ENCODE results near the gene RNF44.
"Not testable (repeated sequence)": the region's sequence is repeated elsewhere in the genome, so short reads cannot be mapped to it uniquely, and the experiment has no call there.

The RNF44 gene

DNA sequence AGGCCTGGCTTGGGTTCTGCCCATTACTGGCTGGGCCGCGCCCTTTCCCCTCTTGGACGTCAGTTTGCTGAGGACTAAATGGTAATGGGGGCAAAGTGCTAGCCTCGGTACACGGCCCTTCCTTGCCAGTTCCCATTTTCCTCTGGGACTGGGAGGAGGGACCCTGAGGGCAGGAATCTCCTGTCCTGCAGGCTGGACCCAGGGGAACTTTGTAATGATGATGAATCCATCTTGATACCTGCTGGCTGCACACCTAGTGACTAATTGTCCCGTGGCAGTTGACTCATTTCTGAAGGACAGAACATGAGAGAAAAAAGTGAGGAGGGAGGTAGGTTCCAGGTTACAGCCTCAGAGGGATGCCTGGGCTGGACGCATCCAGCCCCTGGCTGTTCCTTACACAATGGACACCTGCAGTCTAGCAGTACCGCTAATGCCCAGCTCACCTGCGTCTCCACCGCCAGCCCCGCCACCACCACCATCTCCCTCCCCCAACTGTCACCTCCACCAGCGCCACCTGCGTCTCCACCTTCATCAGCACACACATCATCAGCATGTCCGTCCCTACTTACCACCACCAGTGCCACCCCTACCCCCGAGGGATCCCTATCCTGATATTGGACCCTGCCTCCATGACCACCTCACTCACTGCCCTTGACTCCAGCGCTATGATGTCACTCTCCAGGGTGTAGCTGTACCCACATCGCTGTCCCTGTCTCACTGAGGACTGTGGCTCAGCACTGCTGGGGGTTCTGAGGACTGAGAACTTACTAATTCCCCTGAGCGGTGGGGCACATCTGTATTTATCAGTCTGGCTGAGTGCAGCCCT is 16.3 kb upstream of the RNF44 start:
- no peak overlapping the region for H3K4me3 ChIP-seq (ENCODE audit: low read length)
- no peak for DNase-seq (ENCODE audit: low read depth)
- TF ChIP-seq, protein P1, sequence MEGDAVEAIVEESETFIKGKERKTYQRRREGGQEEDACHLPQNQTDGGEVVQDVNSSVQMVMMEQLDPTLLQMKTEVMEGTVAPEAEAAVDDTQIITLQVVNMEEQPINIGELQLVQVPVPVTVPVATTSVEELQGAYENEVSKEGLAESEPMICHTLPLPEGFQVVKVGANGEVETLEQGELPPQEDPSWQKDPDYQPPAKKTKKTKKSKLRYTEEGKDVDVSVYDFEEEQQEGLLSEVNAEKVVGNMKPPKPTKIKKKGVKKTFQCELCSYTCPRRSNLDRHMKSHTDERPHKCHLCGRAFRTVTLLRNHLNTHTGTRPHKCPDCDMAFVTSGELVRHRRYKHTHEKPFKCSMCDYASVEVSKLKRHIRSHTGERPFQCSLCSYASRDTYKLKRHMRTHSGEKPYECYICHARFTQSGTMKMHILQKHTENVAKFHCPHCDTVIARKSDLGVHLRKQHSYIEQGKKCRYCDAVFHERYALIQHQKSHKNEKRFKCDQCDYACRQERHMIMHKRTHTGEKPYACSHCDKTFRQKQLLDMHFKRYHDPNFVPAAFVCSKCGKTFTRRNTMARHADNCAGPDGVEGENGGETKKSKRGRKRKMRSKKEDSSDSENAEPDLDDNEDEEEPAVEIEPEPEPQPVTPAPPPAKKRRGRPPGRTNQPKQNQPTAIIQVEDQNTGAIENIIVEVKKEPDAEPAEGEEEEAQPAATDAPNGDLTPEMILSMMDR (conservative IDR thresholded peaks at IDR 0.05; ENCODE audit: low read depth, low read length): no peak

DNA sequence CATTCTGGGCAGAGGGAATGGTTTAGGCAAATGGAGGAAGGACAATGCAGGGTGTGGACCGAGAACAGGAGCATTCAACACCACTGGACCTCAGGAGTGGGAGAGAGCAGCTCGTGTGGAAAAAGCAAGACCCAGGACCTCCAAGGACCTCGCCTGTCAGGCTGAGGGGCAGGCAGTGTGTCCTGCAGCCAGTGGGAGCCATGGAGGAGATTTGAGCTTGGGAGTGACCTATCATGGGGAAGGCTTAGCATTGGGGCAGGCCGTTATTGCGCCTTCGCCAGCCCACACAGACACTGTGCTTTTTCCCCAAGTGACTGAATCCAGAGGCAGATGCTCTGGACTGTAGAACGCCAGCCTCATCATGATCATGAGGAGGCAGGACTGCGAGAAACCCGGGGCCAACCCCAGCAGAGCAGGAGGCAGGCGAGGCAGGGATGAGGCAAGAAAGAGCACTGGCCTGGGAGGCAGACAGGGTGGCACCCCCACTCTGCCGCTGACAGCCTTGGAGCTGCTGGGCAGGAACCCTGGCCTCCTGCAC is 15.2 kb upstream of the RNF44 start:
- no peak for DNase-seq (ENCODE audit: low read depth)
- TF ChIP-seq, protein P1 (conservative IDR thresholded peaks at IDR 0.05; ENCODE audit: low read depth, low read length): no peak
- H3K4me3 ChIP-seq (ENCODE audit: low read length): no peak overlapping the region

DNA sequence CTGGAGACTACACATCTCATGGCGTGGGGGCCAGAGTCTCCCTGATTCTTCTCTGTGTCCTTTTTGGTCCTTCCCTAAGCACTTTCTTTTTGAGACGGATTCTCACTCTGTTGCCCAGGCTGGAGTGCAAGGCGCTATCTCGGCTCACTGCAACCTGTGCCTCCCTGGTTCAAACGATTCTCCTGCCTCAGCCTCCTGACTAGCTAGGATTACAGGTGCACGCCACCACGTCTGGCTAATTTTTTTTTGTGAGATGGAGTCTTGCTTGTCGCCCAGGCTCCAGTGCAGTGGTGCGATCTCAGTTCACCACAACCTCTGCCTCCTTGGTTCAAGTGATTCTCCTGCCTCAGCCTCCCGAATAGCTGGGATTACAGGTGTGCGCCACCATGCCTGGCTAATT is 13.7 kb upstream of the RNF44 start:
- not testable (repeated sequence) for DNase-seq (ENCODE audit: low read depth); H3K4me3 ChIP-seq (ENCODE audit: low read length)

DNA sequence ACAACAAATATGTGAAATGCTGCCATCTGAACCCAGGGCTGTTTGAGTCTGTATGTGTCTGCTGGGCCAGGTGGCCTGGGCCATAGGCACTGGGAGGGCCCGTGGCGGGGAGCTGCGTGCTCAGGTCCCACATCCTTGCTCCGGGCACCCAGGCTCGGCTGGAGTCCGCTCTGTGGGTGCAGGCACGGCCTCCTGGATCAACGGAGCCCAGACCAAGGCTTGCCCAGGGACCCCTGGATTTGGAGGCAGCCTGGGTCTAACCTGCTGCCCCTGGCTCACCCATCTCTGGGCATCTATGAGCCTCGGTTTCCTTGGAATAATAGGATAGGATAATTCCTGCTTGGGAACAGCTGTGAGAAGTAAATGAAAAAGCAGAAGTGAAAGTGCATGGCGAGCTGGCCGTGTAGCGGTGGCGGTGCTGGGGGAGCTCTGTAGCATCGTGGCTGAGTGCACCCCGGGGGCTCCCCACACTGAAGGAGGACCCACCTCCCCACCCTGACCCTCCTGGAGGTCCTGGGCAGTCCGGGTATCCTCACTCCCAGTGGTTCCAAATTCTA is 13.2 kb upstream of the RNF44 start:
- TF ChIP-seq, protein P1 (conservative IDR thresholded peaks at IDR 0.05; ENCODE audit: low read depth, low read length): no peak
- DNase-seq (ENCODE audit: low read depth): no peak
- H3K4me3 ChIP-seq (ENCODE audit: low read length): no peak overlapping the region

DNA sequence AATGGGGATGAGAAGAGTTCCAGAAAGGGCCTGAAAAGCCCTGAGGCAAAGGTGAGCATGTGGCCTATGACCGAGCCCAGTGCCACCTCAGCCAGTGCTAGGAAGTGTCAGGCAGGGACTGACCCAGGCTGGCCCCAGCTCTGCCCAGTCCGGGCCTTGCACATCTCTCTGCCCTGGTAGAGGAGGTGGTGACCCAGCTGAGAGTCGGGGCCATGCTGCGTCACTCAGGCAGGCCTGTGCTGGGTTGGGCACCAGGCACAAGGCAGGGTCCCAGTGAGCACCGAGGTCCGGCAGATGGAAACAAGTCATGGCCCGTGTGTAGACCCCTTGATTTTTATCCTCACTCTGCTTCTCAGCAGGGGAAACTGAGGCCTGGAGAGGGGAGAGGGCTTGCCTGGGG is 12.7 kb upstream of the RNF44 start:
- TF ChIP-seq, protein P1 (conservative IDR thresholded peaks at IDR 0.05; ENCODE audit: low read depth, low read length): no peak
- DNase-seq (ENCODE audit: low read depth): no peak
- H3K4me3 ChIP-seq (ENCODE audit: low read length): no peak overlapping the region

DNA sequence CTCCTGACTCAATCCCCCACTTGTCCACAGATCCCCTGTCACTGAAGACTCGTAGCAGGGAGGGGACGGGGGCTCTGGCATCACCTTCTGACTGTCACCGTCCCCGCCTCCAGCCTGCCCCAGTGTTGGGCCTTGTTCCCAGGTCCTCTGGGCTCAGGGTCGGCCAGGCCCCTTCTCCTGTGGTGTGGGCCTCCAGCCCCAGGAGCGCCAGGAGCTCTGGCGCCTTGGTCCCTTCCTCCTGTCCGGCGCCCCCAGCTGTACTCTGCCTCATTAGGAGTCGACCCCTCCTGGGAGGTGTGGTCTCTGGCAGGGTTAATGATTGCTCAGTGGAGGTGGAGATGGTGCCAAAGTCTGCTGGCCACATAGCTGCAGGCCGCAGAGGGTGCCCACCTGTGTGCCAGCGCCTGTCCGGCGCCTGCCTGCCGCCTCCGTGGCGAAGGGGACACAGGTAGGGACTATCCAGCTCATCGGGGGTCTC is 11.8 kb upstream of the RNF44 start, which contains the start of gene CDHR2:
Gene CDHR2, plus strand, starts transcription at position 376 of the 478 bp plus-strand sequence. CDS start 16,011 bp downstream, outside the sequence.
- no peak for DNase-seq (ENCODE audit: low read depth)
- H3K4me3 ChIP-seq (ENCODE audit: low read length): no peak within 1 kb of the TSS
- TF ChIP-seq, protein P1 (conservative IDR thresholded peaks at IDR 0.05; ENCODE audit: low read depth, low read length): no peak

DNA sequence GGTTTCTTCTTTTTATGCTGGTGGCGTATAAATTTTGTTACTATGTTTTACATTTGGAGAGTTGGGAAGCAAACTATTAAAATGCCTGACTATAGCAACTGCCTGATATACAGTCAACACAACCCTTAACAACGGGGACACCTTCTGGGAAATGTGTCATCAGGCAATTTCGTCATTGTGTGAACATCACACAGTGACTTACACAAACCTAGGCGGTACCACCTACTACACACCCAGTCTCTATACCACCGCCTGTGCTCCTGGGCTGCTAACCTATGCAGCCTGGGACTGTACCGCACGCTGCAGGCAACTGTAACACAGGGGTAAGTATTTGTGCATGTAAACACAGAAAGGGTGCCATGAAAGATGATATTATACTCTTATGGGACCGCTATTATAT is 10.6 kb upstream of the RNF44 start:
- no peak overlapping the region for H3K4me3 ChIP-seq (ENCODE audit: low read length)
- TF ChIP-seq, protein P1 (conservative IDR thresholded peaks at IDR 0.05; ENCODE audit: low read depth, low read length): no peak
- DNase-seq (ENCODE audit: low read depth): no peak
